ENCODE data around the gene NYAP2.

DNA sequence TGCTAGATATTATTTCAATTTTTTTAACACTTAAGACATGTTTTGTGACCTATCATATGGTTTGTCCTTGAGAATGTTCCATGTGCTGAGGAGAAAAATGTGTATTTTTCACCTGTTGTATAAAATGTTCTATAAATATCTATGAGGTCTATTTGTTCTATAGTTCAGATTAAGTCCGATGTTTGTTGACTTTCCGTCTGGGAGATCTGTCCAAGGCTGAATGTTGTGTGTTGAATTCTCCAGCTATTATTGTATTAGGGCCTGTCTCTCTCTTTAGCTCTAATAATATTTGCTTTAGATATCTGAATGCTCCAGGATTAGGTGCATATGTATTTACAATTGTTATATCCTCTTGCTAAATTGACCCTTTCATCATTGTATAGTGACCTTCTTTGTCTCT is 144.1 kb downstream of the NYAP2 start:
- TF ChIP-seq CTCF (IDR thresholded peaks at IDR 0.05; ENCODE audit: low read length) (no peak), EZH2 (IDR thresholded peaks at IDR 0.05; ENCODE audit: borderline replicate concordance, low read length) (no peak)
